MV-4-11 (cell line): ENCODE data around the gene NRXN3.

Experiments used
- DNase-seq: peaks from one replicate; lab custom pipeline; 2025; lab: John Stamatoyannopoulos, UW

NRXN3 gene

DNA sequence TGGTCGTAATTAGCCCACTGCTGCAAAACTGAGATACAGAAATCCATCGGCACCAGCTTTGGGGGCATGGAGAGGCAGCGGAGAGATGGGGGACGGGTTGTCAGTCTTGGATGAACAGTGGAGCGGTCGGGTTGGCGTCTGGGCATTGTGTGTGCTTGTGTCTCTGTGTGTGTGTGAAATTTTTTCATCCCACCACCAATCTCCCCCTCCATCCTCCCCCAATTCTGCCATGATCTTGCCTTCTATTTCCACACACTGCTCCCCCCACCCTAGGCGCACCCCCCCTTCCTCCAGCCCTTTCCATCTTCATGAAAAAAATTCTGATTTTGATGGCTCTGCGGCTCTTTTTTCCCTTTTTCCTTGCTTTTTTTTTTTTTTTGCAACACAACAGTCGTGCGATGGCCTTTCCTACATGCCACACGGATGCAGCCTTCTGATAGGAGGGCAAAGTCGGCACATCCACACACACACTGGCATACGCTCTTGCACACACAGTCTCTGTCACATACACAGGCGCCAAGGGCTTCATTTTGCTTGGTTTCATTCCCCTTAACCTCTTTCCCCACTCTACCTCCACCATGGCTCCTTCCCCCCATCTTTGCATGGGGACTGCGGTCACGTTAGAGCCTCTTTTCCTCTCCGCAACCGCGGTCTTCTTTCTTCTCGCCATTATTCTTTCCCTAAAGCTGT is 3.3 kb downstream of the NRXN3 start:
- DNase-seq: no peak

DNA sequence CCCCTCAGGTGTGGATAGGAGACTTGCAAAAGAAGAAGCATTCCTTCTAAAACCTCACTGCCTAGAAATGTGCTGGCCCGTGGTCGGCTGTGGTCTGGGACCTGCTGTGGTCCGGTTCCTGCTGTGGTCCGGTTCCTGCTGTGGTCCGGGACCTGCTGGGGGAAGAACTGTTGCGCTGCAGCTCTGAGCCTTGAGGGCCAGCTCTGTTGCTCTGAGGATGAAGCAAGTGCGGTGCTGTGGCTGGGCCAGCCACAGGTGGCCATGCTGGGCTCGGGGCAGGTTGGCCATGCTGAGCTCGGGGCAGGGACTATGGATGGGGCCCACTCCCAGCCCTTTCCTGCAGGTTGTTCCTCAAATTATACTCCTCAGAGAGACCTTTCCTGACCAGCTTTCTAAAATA is 5.2 kb downstream of the NRXN3 start:
- DNase-seq: no peak

DNA sequence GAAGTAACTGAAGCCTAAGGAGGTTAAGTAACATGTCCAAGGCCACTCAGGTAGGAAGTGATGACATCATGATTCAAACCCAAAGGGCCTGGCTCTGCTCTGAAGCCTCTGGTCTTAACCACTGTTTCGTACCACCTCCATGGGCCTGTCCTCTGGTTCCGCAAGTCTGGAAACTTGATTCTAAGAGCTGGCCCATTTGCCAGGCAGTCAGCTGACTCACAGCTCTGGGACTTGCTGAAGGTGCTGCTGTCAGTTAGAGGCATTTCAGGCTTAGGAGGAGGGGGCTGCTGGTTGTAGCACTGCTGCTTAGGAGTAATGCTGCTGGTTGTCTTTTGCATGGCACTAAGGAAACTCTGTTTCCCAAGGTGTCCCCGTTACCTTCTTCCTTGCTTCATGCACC is 7.9 kb downstream of the NRXN3 start:
- DNase-seq: no peak

DNA sequence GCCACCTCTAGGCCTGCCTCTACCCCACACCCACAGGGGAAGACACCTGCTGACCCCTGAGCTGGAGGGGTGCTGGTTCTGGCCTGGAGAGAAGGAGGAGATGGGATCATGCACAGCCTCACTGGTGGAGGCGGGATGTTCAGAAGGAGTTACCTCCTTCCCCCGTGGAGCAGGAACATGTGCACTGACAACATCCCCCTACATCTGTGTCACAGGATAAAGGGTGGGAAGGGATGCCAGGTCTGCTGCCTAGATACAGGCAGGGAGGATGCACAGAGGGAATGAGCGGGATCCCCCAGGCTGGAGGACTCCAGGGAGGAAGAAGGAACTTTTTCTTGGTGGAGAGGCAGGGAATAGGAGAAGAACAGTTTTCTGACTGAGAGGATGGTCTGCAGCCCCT is 8.8 kb downstream of the NRXN3 start:
- DNase-seq: no peak

DNA sequence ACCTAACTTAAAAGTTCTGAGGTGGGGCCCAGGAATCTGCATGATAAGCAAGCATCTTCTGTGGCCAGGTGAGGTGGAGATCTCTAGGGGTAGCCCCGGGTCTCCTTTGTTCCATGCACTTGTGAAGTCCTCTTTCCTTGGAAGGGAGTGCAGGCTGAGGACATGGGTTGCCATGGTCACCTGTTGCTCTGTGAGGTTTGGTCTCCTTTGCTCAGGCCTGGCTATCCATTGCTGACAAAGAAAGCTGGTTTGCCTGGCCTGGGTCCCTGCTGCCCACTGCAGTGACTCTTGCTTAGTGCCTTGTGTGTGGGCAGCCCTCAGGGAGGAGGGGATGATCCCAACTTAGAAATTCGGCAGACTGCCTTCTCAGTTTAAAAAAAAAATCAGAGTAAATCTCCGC is 11.1 kb downstream of the NRXN3 start:
- DNase-seq: no peak

DNA sequence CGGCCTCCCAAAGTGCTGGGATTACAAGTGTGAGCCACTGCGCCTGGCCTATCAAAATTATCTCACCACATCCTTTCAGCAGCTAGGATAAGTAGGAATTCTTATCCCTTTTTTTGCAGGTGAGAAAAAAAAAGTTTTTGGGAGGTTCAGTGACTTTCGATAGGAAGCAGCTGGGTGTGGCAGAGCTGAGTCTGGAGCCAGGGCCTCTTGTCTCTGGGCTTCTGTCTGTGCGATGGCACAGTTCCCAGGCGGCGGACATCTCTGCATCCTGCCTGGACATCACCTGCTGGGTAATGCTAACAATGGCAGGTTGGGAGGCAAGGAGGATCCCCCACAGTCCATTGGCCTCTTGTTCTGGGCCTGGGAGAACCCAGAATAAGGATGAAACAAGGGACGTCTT is 12.5 kb downstream of the NRXN3 start:
- no peak for DNase-seq

GRCh38 chr14:78184157-78184556 is 14.0 kb downstream of the NRXN3 start:
- DNase-seq: no peak

DNA sequence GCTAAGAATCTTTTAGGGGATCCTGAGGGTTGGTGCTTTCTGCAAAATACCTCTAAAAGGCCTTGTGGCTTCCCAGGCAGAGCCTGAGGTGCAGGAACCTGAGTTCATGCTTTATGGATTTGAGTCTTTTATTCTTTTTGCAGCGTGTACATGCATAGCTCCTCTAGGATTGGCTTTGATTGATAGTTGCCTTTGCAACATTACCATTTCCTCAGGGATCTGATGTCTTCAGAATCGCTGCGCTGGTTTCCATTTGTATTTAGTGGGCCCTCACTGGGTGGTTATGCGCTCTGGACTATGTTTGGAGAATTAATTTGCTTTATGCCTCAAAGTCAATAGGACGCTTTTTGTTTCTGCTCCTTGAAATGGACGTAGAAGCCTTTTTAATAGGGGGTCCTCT is 16.1 kb downstream of the NRXN3 start:
- DNase-seq: no peak

DNA sequence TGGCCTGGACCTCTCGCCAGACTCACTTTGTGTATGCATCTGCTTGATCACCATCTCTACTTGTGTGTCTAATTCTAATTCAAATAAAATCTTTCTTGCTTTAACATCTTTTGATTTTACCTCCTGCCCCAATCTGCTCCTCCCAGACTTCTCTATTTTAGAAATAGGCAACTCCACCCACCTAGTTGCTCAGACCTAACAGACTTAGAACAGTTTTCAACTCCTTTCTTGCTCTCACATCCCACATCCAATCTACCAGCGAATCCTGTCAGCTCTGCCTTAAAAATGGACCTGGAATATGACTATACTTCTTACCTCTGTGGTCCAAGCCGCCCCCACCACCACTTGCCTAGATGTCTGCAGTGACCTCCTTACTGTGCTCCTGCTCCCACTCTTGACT is 18.7 kb downstream of the NRXN3 start:
- no peak for DNase-seq

GRCh38 chr14:78195431-78195830 is 25.3 kb downstream of the NRXN3 start:
- DNase-seq: no peak

GRCh38 chr14:78196323-78196722 is 26.1 kb downstream of the NRXN3 start:
- DNase-seq: no peak

- no peak for DNase-seq
Observed at GRCh38 chr14:78197051-78197450, 26.9 kb downstream of the NRXN3 start.

DNA sequence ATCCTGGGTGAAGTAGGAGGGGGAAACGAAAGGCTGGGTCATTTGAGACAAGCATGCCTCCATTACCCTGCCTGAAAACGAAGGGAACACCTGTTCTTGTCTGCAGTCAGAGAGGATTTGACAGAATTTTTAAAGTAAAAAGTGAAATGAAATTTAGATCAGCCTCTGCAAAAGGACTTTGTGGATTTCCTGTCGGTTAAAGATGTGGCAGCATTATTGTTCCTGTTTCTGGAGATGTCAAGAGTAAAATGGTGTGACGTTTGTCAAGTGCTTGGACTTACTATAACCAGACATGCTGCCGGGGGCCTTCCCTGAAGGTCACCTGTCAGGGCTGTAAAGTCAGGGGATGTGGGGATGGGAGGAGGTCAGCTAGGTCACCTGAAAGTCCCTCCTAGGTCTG is 32.0 kb downstream of the NRXN3 start:
- DNase-seq: peak; percentile 93

DNA sequence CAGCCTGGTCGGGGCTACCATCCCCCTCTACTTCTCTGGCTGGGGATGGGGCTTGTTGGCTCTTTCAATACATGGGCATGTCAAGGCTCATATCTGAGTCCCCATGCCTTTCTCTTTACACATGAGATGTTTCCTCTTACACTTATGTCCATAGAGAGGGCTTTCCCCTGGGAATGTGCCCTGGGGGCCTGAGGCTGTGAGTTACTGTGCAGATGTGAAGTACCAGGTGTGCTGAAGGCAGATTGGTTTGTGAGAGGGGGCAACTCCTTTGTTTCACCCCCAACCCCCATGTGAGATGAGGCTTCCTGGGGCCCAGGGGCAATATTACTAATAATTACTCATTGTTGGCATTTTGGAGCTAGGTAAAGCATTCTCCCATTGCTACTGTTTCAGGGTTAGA is 32.8 kb downstream of the NRXN3 start:
- DNase-seq: no peak

GRCh38 chr14:78207414-78207813 is 37.2 kb downstream of the NRXN3 start:
- no peak for DNase-seq

DNA sequence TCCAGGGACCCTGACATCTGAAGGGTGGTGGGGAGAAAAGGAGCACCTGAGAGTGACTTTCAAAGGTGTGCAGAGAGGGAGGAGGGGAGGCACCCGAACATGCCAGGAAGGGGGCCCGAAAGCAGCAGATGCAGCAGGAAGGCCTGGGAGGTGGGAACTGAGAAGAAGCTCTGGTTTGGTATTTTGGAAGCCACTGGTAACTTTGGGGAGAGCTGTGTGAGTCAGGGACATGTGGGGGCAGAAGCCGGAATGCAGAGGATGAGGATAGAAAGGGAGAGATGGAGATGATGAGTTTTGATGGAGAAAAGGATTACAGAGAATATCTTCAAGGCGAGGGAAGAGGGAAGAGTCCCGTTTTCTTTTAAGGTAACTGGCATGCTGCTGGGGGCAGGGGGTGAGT is 50.1 kb downstream of the NRXN3 start:
- no peak for DNase-seq

DNA sequence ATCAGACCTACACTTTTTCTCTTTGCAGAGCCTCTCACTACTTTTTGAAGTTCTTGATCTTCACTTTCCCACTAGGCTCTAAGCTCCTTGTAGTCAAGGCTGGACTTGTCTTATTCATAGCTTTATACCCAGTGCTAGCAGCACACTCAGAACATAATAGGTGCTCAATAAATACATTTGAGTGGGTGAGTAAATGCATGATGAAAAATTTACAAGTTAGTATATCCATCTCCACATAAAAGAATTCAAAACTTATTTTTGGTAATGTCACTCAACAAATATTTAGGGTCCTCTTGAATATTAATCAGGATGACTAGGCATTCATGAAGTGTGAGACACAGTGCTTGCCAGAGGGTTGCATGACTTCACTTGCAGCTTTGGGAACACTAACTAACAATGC is 52.6 kb downstream of the NRXN3 start:
- DNase-seq: no peak

DNA sequence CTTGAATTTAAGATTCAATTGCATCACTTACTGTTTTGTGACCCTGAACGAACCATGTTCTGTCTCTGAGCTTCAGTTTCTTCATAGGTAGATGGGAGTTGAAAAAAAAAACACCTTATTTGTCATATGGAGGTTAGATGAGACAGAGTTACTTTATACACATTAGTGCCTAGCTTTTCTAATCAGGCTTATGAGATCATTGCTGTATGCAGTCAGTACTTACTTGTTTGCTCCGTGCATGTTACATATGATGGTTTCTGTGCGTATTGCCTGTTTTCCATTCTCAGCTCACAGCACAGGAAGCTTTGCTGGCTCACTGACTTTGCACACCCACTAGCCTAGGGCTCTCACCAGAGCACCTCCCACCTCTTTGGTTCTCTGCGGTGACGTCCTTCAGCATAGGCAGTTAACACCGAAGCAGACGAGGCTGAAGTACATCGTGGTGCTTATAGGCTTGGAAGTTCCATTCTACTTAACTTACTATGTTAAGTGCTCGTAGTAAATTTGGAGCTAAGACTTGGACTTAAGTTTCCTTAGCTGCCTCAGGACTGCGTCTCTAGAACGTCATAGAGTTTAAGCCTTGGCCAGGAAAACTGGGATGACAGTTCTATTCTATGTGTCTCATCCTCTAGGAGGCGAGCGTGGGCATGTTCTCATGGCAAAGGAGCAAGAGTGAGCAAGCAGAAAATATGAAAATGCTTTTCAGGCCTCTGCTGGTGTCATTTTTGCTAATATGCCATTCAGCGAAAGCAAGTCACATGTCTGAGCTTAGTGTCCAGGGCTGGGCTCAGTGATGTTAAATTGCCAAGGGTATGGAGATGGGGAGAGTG is 57.3 kb downstream of the NRXN3 start:
- DNase-seq: no peak

- DNase-seq: no peak
Observed at GRCh38 chr14:78228702-78229327, 58.6 kb downstream of the NRXN3 start.

- no peak for DNase-seq
Observed at GRCh38 chr14:78232231-78233000, 62.2 kb downstream of the NRXN3 start.

DNA sequence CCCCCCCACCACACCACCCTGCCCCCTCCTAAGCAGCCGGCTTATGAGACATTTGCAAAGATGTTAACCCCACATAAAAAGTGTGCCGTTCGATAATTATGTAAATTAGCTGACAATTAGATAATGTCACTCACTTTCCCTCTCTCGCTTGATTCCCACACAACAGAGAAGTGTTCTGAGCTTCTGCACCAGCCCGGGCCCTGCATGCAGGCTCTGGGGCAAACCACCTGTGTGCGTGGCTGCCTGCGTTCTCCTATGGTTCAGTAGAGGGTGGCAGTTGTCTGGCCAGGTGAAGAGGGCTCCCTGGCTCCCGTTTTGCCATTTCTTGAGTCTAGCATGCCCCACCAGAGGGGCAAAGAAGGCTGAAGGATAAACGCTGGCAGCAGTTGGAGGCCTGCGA is 68.0 kb downstream of the NRXN3 start:
- DNase-seq: no peak

GRCh38 chr14:78240567-78240966 is 70.4 kb downstream of the NRXN3 start:
- no peak for DNase-seq

- no peak for DNase-seq
Observed at GRCh38 chr14:78242086-78242485, 71.9 kb downstream of the NRXN3 start.
